Lung microvascular endothelial cell (primary cell): ENCODE measurements around the gene CCDC149. TPM values are rescaled to one million over a fixed set of nuclear protein-coding genes. Genes with fewer than 3 reads are reported as not detected.
"Not testable (repeated sequence)": the region's sequence is repeated elsewhere in the genome, so short reads cannot be mapped to it uniquely, and the experiment has no call there.

Experiments used
- DNase-seq, 2 donors: peaks; one replicate each; pipeline versions ENCODE4 v3.0.0 to v3.0.0-alpha.2; 2010; ENCODE audit warnings: low read depth in 2 of 2
- total RNA-seq: library from RNA; depleted of rRNA; stranded (reverse); fragments of >200 nt; gene quantifications from 2 replicates; pipeline ENCODE4 v1.2.1, GENCODE V29; 2014

CCDC149 gene
- total RNA-seq, 1 donor from 2014 or later, result 19.8 TPM

GRCh38 chr4:24917076-24917856 is 4.4 kb upstream of the CCDC149 start:
- peak in 1 of 2 donors; percentile 17 for DNase-seq

GRCh38 chr4:24915121-24915922 is 2.5 kb upstream of the CCDC149 start:
- DNase-seq, result peak; percentile 23 to 60

GRCh38 chr4:24914460-24914859 is 1.6 kb upstream of the CCDC149 start:
- no peak for DNase-seq

GRCh38 chr4:24913119-24913485 is 260 bp upstream of the CCDC149 start:
- no peak for DNase-seq

GRCh38 chr4:24910499-24910898 is 2.3 kb downstream of the CCDC149 start:
- peak in 1 of 2 donors; percentile 18 for DNase-seq

GRCh38 chr4:24909606-24910005 is 3.2 kb downstream of the CCDC149 start:
- not testable (repeated sequence) for DNase-seq

GRCh38 chr4:24897639-24898038 is 15.2 kb downstream of the CCDC149 start:
- no peak for DNase-seq

GRCh38 chr4:24896977-24897376 is 15.9 kb downstream of the CCDC149 start:
- DNase-seq, result no peak

GRCh38 chr4:24896056-24896455 is 16.8 kb downstream of the CCDC149 start:
- peak in 1 of 2 donors; percentile 52 for DNase-seq

GRCh38 chr4:24895461-24895860 is 17.4 kb downstream of the CCDC149 start:
- DNase-seq, result no peak

- DNase-seq, result no peak
Measured at GRCh38 chr4:24894846-24895245, 18.0 kb downstream of the CCDC149 start.

- DNase-seq, result no peak
Measured at GRCh38 chr4:24894243-24894642, 18.6 kb downstream of the CCDC149 start.

GRCh38 chr4:24892778-24893177 is 20.1 kb downstream of the CCDC149 start:
- DNase-seq, result no peak

GRCh38 chr4:24892278-24892677 is 20.6 kb downstream of the CCDC149 start:
- DNase-seq, result no peak

GRCh38 chr4:24890561-24891126 is 22.2 kb downstream of the CCDC149 start:
- no peak for DNase-seq

- no peak for DNase-seq
Measured at GRCh38 chr4:24889991-24890390, 22.9 kb downstream of the CCDC149 start.

- DNase-seq, result no peak
Measured at GRCh38 chr4:24888475-24889344, 24.1 kb downstream of the CCDC149 start.

GRCh38 chr4:24887881-24888430 is 24.9 kb downstream of the CCDC149 start:
- no peak for DNase-seq

GRCh38 chr4:24886596-24886995 is 26.2 kb downstream of the CCDC149 start:
- DNase-seq, result no peak

- no peak for DNase-seq
Measured at GRCh38 chr4:24885342-24885741, 27.5 kb downstream of the CCDC149 start.

GRCh38 chr4:24884902-24885301 is 27.9 kb downstream of the CCDC149 start:
- no peak for DNase-seq
